DOHH2 (cell line): ENCODE results near the gene ITCH.

Experiments
- EZH2phosphoT487 ChIP-seq: fragments of 200-600 bp; sonication (generic); IDR thresholded peaks from 2 replicates; pipeline ENCODE4 v1.6.1; 2017; ENCODE audit warnings: borderline replicate concordance, mild to moderate bottlenecking, antibody characterized with exemption, low read length, moderate library complexity, mixed read lengths
- TF ChIP-seq, protein P1 (sequence below): fragments of 200-600 bp; sonication (generic); IDR thresholded peaks from one replicate; pipeline ENCODE4 v1.5.1; 2014; ENCODE audit warnings: antibody characterized with exemption, mild to moderate bottlenecking, low read depth, low read length; ENCODE audit not compliant: poor library complexity, severe bottlenecking

DNA sequence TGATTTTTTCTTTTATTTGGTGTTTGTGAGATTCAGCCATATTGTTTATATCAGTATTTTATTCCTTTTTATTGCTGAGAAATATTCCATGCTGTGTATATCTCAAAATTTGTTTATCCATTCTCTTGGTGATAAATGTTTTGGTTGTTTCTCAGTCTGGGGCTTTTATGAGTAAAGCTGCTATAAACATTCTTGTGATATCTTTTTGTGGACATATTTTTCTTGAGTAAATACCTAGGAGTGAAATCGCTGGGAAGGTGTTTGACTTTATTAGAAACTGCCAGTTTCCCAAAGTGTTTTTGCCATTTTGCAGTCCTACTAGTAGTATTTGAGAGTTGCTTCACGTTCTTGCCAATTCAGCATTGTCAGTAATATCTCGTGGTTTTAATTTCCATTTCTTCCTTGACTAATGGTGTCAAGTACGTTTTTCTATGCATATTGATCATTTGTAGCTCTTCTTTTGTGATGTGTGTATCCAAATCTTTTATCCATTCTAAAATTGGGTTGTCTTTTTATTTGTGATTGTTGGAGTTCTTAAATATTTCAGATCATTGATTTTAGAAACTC lies 122.1 kb downstream of the ITCH start:
- TF ChIP-seq, protein P1, sequence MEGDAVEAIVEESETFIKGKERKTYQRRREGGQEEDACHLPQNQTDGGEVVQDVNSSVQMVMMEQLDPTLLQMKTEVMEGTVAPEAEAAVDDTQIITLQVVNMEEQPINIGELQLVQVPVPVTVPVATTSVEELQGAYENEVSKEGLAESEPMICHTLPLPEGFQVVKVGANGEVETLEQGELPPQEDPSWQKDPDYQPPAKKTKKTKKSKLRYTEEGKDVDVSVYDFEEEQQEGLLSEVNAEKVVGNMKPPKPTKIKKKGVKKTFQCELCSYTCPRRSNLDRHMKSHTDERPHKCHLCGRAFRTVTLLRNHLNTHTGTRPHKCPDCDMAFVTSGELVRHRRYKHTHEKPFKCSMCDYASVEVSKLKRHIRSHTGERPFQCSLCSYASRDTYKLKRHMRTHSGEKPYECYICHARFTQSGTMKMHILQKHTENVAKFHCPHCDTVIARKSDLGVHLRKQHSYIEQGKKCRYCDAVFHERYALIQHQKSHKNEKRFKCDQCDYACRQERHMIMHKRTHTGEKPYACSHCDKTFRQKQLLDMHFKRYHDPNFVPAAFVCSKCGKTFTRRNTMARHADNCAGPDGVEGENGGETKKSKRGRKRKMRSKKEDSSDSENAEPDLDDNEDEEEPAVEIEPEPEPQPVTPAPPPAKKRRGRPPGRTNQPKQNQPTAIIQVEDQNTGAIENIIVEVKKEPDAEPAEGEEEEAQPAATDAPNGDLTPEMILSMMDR: no peak
- no peak for TF ChIP-seq EZH2phosphoT487
